Thyroid gland (tissue), 4 donors: ENCODE measurements around the gene CCR5AS.

Experiments
- CTCF ChIP-seq, 6 experiments: fragments of 200-600 bp in 3 of 6; fragments of 450-650 bp in 3 of 6; sonication (generic) in 3 of 6; IDR thresholded peaks; one replicate each; pipeline ENCODE4 v1.5.1; 2016 to 2019; ENCODE audit warnings: antibody characterized with exemption in 6 of 6, mild to moderate bottlenecking in 2 of 6, inconsistent platforms in 1 of 6, moderate library complexity in 1 of 6
- POLR2A ChIP-seq, 2 donors: fragments of 450-650 bp; IDR thresholded peaks; one replicate each; pipeline ENCODE4 v1.6.1; 2017; ENCODE audit warnings: antibody characterized with exemption in 2 of 2, mild to moderate bottlenecking in 2 of 2, moderate library complexity in 1 of 2

GRCh38 chr3:46399557-46399956, 7.3 kb downstream of the CCR5AS start:
- no peak for TF ChIP-seq CTCF (IDR thresholded peaks at IDR 0.05)
- TF ChIP-seq POLR2A (IDR thresholded peaks at IDR 0.05): no peak
